Peyer's patch (tissue), 4 donors: ENCODE results near the gene PITRM1.

ENCODE experiments used
- CTCF ChIP-seq, 6 experiments: fragments of 450-650 bp in 4 of 6; fragments of 200-600 bp in 2 of 6; sonication (generic) in 1 of 6; IDR thresholded peaks; one replicate each; pipeline ENCODE4 v1.5.1; 2017 to 2019; ENCODE audit warnings: antibody characterized with exemption in 6 of 6, mild to moderate bottlenecking in 3 of 6, moderate library complexity in 1 of 6
- POLR2A ChIP-seq, 2 donors: fragments of 450-650 bp; IDR thresholded peaks; one replicate each; pipeline ENCODE4 v1.5.1; 2017; ENCODE audit warnings: antibody characterized with exemption in 2 of 2, mild to moderate bottlenecking in 2 of 2, moderate library complexity in 2 of 2

DNA sequence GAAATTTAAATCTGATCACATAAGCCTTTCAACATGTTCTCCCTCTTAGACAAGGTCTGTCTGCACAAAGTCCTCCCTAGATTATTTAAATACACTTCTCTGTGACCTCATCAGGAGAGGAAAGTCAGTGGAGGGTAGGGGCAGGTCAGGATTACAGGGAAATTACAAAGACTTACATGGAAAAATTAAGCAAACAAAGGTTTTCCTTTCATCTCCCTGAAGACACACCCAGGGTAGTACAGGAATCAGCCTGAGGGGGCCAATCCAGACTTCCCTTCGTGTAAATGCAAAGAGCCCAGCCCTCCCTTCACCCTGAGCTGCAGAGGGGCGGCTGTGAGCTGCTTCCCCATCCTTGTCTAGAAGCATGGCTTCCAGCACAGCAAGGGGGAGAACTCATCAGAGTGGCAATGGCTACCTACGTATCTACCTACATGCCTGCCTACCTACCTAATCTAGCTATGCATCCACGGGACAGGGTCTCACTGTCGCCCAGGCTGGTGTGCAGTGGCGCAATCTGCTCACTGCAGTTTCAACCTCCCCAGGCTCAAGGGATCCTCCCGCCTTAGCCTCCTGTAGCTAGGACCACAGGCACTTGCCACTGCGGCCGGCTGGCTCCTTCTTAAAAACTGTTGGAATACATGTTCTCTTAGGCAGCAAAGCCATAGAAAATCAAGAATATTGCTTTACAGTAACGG lies 33.2 kb downstream of the PITRM1 start:
- TF ChIP-seq CTCF (IDR thresholded peaks at IDR 0.05) (no peak), POLR2A (IDR thresholded peaks at IDR 0.05) (no peak)
